Glutamatergic neuron (in vitro differentiated cells): ENCODE data around the gene NBEA. TPM values are rescaled to one million over a fixed set of nuclear protein-coding genes. Genes with fewer than 3 reads are reported as not detected.
A peak's percentile ranks its signal among the peaks of the same experiment; 100 is the strongest.

Experiments used
- DNase-seq: peaks from one replicate; pipeline ENCODE4 v3.0.0; 2022
- H3K27ac Mint-ChIP-seq: one replicate; pipeline ENCODE4 v1.8.0; 2020; ENCODE audit warnings: mild to moderate bottlenecking, mixed read lengths, inconsistent platforms; ENCODE audit not compliant: unreplicated experiment
- H3K27me3 Mint-ChIP-seq: one replicate; pipeline ENCODE4 v1.8.0; 2020; ENCODE audit warnings: mild to moderate bottlenecking, moderate library complexity, mixed read lengths, inconsistent platforms; ENCODE audit not compliant: unreplicated experiment
- H3K36me3 Mint-ChIP-seq: one replicate; pipeline ENCODE4 v1.8.0; 2020; ENCODE audit warnings: mild to moderate bottlenecking, mixed read lengths, inconsistent platforms; ENCODE audit not compliant: unreplicated experiment
- H3K4me1 Mint-ChIP-seq: one replicate; pipeline ENCODE4 v1.8.0; 2020; ENCODE audit warnings: mild to moderate bottlenecking, low read depth, mixed read lengths, inconsistent platforms; ENCODE audit not compliant: unreplicated experiment
- H3K4me3 Mint-ChIP-seq: one replicate; pipeline ENCODE4 v1.8.0; 2020; ENCODE audit warnings: mild to moderate bottlenecking, mixed read lengths, inconsistent platforms; ENCODE audit not compliant: unreplicated experiment
- H3K9me3 Mint-ChIP-seq: one replicate; pipeline ENCODE4 v1.8.0; 2020; ENCODE audit warnings: mild to moderate bottlenecking, moderate library complexity, mixed read lengths, inconsistent platforms; ENCODE audit not compliant: unreplicated experiment
- long read RNA-seq: library from polyadenylated mRNA; unstranded; transcript quantifications from one replicate; pipeline ENCODE4 v2.0.0, GENCODE V29; 2020; ENCODE audit not compliant: unreplicated experiment
- total RNA-seq: library from RNA; stranded (reverse); fragmentation: NEBNext Ultra II Directional; extraction: Animal tissue kit (Norgen Biotek cat#: 25700); gene quantifications from one replicate; pipeline ENCODE4 v1.2.1, GENCODE V29; 2021; ENCODE audit not compliant: unreplicated experiment
- TF ChIP-seq, protein P1 (sequence below): fragments of 200-600 bp; sonication (generic); IDR thresholded peaks from one replicate; pipeline ENCODE4 v1.5.0; 2021; ENCODE audit not compliant: partially characterized antibody, unreplicated experiment

The NBEA gene, protein sequence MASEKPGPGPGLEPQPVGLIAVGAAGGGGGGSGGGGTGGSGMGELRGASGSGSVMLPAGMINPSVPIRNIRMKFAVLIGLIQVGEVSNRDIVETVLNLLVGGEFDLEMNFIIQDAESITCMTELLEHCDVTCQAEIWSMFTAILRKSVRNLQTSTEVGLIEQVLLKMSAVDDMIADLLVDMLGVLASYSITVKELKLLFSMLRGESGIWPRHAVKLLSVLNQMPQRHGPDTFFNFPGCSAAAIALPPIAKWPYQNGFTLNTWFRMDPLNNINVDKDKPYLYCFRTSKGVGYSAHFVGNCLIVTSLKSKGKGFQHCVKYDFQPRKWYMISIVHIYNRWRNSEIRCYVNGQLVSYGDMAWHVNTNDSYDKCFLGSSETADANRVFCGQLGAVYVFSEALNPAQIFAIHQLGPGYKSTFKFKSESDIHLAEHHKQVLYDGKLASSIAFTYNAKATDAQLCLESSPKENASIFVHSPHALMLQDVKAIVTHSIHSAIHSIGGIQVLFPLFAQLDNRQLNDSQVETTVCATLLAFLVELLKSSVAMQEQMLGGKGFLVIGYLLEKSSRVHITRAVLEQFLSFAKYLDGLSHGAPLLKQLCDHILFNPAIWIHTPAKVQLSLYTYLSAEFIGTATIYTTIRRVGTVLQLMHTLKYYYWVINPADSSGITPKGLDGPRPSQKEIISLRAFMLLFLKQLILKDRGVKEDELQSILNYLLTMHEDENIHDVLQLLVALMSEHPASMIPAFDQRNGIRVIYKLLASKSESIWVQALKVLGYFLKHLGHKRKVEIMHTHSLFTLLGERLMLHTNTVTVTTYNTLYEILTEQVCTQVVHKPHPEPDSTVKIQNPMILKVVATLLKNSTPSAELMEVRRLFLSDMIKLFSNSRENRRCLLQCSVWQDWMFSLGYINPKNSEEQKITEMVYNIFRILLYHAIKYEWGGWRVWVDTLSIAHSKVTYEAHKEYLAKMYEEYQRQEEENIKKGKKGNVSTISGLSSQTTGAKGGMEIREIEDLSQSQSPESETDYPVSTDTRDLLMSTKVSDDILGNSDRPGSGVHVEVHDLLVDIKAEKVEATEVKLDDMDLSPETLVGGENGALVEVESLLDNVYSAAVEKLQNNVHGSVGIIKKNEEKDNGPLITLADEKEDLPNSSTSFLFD (N-terminal part only)
- 48.3 TPM for total RNA-seq
- long read RNA-seq, partial matches to known transcripts = 4 of 12 reads
- long read RNA-seq, other reads (novel, unspliced or antisense) = 8 of 12 reads

DNA sequence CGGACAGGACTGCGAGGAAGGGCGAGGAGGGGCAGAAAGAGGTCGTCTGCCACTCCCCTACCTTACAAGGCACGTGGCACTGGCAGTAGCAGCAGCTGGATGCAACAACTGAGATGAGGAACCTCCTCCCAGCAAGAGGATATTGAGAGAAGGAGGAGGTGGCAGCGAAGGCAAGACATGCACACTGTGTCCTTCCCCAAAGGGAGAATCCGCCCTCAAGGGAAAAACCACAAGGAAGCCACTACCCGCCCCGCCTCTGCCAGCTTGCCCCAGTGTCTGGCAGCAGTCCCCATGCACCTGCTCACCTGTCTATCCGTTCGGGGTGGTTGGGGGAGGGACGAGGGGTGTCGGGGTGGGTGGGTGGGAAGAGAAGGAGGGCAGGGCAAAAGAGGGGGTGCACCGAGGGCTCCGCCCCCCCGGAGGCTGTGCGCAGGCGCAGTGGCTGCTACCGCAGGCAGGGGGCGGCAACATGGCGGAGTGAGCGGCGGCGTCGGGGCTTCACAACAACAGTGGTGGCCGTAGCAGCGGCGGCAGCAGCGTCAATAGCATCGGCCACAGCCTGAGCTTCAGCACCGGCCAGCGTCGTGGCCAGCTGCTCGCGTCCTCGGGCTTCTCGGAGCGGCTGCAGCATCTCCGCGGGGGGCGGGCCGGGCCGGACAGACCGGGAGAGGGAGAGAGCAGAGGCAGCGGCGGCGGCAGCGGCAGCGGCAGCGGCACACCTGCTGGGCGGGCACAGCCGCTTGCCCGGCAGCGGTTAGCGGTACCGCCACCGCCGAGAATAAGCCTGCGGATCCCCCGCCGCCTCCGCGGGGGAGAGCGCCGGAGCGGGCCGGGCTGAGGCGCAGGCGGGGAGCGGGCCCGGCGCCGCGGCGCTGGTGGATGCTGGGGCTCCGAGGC lies at the start of gene NBEA:
TSS of gene NBEA (plus strand) at position 436 of the 897 bp plus-strand sequence. CDS start 551 bp downstream, outside the sequence.
- H3K4me1 Mint-ChIP-seq = peaks cover 9% of the 10 kb centered on the region
- DNase-seq = peak; percentile 84
- peaks cover 4% of the 10 kb centered on the region for H3K9me3 Mint-ChIP-seq
- TF ChIP-seq, protein P1, sequence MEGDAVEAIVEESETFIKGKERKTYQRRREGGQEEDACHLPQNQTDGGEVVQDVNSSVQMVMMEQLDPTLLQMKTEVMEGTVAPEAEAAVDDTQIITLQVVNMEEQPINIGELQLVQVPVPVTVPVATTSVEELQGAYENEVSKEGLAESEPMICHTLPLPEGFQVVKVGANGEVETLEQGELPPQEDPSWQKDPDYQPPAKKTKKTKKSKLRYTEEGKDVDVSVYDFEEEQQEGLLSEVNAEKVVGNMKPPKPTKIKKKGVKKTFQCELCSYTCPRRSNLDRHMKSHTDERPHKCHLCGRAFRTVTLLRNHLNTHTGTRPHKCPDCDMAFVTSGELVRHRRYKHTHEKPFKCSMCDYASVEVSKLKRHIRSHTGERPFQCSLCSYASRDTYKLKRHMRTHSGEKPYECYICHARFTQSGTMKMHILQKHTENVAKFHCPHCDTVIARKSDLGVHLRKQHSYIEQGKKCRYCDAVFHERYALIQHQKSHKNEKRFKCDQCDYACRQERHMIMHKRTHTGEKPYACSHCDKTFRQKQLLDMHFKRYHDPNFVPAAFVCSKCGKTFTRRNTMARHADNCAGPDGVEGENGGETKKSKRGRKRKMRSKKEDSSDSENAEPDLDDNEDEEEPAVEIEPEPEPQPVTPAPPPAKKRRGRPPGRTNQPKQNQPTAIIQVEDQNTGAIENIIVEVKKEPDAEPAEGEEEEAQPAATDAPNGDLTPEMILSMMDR = peak; percentile 73
- H3K36me3 Mint-ChIP-seq = no peaks in the 10 kb centered on the region
- H3K27me3 Mint-ChIP-seq = peaks cover 6% of the 10 kb centered on the region
- H3K4me3 Mint-ChIP-seq = peak within 1 kb of the TSS; percentile 88
- peak within 1 kb of the TSS; percentile 92 for H3K27ac Mint-ChIP-seq

DNA sequence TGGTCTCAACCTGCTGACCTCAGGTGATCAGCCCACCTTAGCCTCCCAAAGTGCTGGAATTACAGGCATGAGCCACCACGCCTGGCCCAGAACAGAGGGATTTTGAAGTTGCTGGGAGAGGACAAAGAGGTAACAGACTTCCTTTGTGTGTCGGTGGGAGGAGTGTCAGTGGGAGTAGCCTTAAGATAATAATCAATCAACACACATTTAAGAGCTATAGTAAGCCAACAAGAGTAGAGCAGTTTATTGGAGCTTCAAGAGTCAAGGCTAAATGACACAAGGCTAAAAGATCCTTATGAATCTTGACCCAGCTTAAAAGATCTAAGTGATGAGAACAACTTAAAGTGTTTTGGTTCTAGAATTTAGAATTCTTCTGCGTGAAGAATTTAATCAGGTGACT lies 47.3 kb upstream of the NBEA start:
- TF ChIP-seq, protein P1 = no peak

DNA sequence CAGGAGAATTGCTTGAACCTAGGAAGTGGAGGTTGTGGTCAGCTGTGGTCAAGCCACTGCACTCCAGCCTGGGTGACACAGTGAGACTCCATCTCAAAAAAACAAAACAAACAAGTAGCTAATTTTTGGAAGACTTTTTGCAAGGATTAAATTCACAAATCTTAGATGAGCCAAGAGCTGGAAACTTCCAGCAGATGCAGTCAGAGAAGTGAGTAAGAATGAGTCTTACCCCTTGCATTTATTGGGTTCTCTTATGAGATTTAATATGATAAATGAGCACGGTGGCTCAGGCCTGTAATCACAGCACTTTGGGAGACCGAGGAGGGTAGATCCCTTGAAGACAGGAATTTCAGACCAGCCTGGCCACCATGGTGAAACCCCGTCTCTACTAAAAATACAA lies 44.9 kb upstream of the NBEA start:
- Mint-ChIP-seq H3K36me3 (no peaks in the 10 kb centered on the region), H3K27me3 (no peaks in the 10 kb centered on the region), H3K9me3 (no peaks in the 10 kb centered on the region), H3K27ac (no peak overlapping the region), H3K4me3 (no peak overlapping the region), H3K4me1 (peaks cover 5% of the 10 kb centered on the region)
- TF ChIP-seq, protein P1 = no peak
- DNase-seq = no peak

More for the DNA sequence above, 47.3 kb upstream of the NBEA start:
- H3K4me3 Mint-ChIP-seq = no peak overlapping the region
- H3K4me1 Mint-ChIP-seq = no peaks in the 10 kb centered on the region
- H3K27ac Mint-ChIP-seq = no peak overlapping the region
- H3K36me3 Mint-ChIP-seq = no peaks in the 10 kb centered on the region
- no peaks in the 10 kb centered on the region for H3K9me3 Mint-ChIP-seq
- H3K27me3 Mint-ChIP-seq = no peaks in the 10 kb centered on the region
- no peak for DNase-seq

DNA sequence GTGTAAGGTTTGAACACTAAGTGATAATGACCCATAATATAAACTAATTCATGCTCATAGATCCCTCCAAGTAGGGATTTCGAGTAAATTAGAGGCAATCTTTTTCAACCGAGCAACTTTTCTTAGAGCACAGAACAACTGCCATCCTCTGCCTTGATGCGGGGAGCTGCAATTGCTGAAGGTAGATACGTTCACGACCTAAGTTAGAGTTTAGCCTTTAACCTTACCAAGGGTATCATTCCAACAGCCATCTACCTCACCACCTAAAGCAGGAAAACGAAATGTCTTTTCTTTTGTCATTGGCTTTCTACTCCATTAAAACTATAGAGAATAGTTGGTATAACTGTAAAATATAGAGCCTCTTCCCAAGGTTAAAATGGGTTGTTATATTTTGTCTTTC lies 42.2 kb upstream of the NBEA start:
- no peaks in the 10 kb centered on the region for H3K36me3 Mint-ChIP-seq
- H3K27ac Mint-ChIP-seq = no peak overlapping the region
- TF ChIP-seq, protein P1 = no peak
- peaks cover 5% of the 10 kb centered on the region for H3K4me1 Mint-ChIP-seq
- no peak for DNase-seq
- H3K4me3 Mint-ChIP-seq = no peak overlapping the region
- H3K27me3 Mint-ChIP-seq = no peaks in the 10 kb centered on the region
- H3K9me3 Mint-ChIP-seq = peaks cover 4% of the 10 kb centered on the region
